PC-9 (cell line): ENCODE data around the gene TCAP. TPM values are rescaled to one million over a fixed set of nuclear protein-coding genes. Genes with fewer than 3 reads are reported as not detected.

Experiments
- BruUV-seq: library from RNA; stranded (reverse); fragments of 400-500 nt; replicated peaks from 2 replicates; lab custom pipeline; 2021; lab: Mats Ljungman, UMichigan
- CTCF ChIA-PET: fragments of 300-600 bp; sonication (Branson Sonifier 250); formaldehyde crosslinking; loops from one replicate; lab custom pipeline; 2022; ENCODE audit warnings: antibody characterized with exemption; lab: Charles Lee
- POLR2A ChIA-PET: fragments of 300-600 bp; sonication (Branson Sonifier 250); formaldehyde crosslinking; loops from one replicate; lab custom pipeline; 2022; ENCODE audit warnings: antibody characterized with exemption; ENCODE audit not compliant: unreplicated experiment; lab: Charles Lee
- DNase-seq, 2 experiments: peaks; one replicate each; pipeline versions ENCODE4 v3.0.0 to v3.0.0-alpha.2; 2015 to 2022; ENCODE audit warnings: mixed read lengths in 1 of 2
- H2AFZ ChIP-seq: fragments of 200-600 bp; sonication (generic); 2 replicates; pipeline ENCODE4 v1.8.1; 2017; ENCODE audit warnings: antibody characterized with exemption
- H3F3A ChIP-seq: fragments of 200-600 bp; sonication (generic); 2 replicates; pipeline ENCODE4 v1.8.1; 2017; ENCODE audit warnings: antibody characterized with exemption, mild to moderate bottlenecking, low read depth; ENCODE audit not compliant: insufficient read depth
- H3K27ac ChIP-seq: fragments of 200-600 bp; sonication (generic); 2 replicates; pipeline ENCODE4 v1.6.1; 2016; ENCODE audit warnings: mixed run types
- H3K27me3 ChIP-seq: fragments of 200-600 bp; sonication (generic); 2 replicates; pipeline ENCODE4 v1.6.1; 2016; ENCODE audit warnings: low read depth, mixed run types; ENCODE audit not compliant: insufficient read depth
- H3K36me3 ChIP-seq: fragments of 200-600 bp; sonication (generic); 2 replicates; pipeline ENCODE4 v1.6.1; 2016; ENCODE audit warnings: low read depth, mixed run types
- H3K4me1 ChIP-seq: fragments of 200-600 bp; sonication (generic); replicated peaks from 2 replicates; pipeline ENCODE4 v1.6.1; 2016; ENCODE audit warnings: mixed run types; ENCODE audit not compliant: insufficient read depth
- H3K4me2 ChIP-seq: fragments of 200-600 bp; sonication (generic); 2 replicates; pipeline ENCODE4 v1.6.1; 2017; ENCODE audit warnings: mixed run types
- H3K4me3 ChIP-seq: fragments of 200-600 bp; sonication (generic); 2 replicates; pipeline ENCODE4 v1.6.1; 2016; ENCODE audit warnings: mixed run types
- H3K79me2 ChIP-seq: fragments of 200-600 bp; sonication (generic); 2 replicates; pipeline ENCODE4 v1.6.1; 2017; ENCODE audit warnings: low read depth, mixed run types
- H3K9me2 ChIP-seq: fragments of 200-600 bp; sonication (generic); 2 replicates; pipeline ENCODE4 v1.8.1; 2017; ENCODE audit warnings: mild to moderate bottlenecking; ENCODE audit not compliant: insufficient read depth
- H3K9me3 ChIP-seq: fragments of 200-600 bp; sonication (generic); 2 replicates; pipeline ENCODE4 v1.8.1; 2016; ENCODE audit warnings: low read depth; ENCODE audit not compliant: insufficient read depth
- H4K20me1 ChIP-seq: fragments of 200-600 bp; sonication (generic); 2 replicates; pipeline ENCODE4 v1.8.1; 2017; ENCODE audit not compliant: insufficient read depth
- CTCF ChIP-seq: fragments of 200-600 bp; sonication (generic); conservative IDR thresholded peaks from 2 replicates; pipeline ENCODE4 v1.6.1; 2017; ENCODE audit warnings: mixed run types, antibody characterized with exemption, mild to moderate bottlenecking, moderate library complexity
- EZH2 ChIP-seq: fragments of 200-600 bp; sonication (generic); IDR thresholded peaks from 2 replicates; pipeline ENCODE4 v1.8.0; 2017; ENCODE audit warnings: antibody characterized with exemption, low read depth
- intact Hi-C: fragments of 100-400 bp; cut with micrococcal nuclease; formaldehyde crosslinking; loops from one replicate; pipeline ENCODE4 v1.10.0; 2022; ENCODE audit not compliant: unreplicated experiment
- total RNA-seq: library from RNA; stranded (reverse); gene quantifications from 2 replicates; pipeline ENCODE4 v1.2.3, GENCODE V29; 2021

The TCAP gene
- total RNA-seq, 1 experiment from 2014 or later: 1.6 TPM

- H3K4me1 ChIP-seq: peaks cover 65% of the 10 kb centered on the region
- no peak overlapping the region for H2AFZ ChIP-seq
- no peaks in the 10 kb centered on the region for H3K27me3 ChIP-seq
- peaks cover 49% of the 10 kb centered on the region for H3F3A ChIP-seq
- H3K36me3 ChIP-seq: no peaks in the 10 kb centered on the region
- H3K9me2 ChIP-seq: no peaks in the 10 kb centered on the region
- peaks cover 6% of the 10 kb centered on the region; the same call in 1 of the 2 replicates for H4K20me1 ChIP-seq
- no TSS peak for BruUV-seq
- no peaks in the 10 kb centered on the region for H3K9me3 ChIP-seq
- POLR2A ChIA-PET: interaction anchor here (0.5 kb wide), 1 partner anchor 20 kb away, joined by 3 read pairs; no protein-coding TSS in a partner anchor
- peaks cover 64% of the 10 kb centered on the region for H3K79me2 ChIP-seq
- H3K4me3 ChIP-seq: peak overlapping the region; percentile 71; the same call in 1 of the 2 replicates
- CTCF ChIA-PET: no interaction called here
- no peak for DNase-seq
- no peak for TF ChIP-seq CTCF
- TF ChIP-seq EZH2: no peak
- peak overlapping the region; percentile 51; the same call in 1 of the 2 replicates for H3K27ac ChIP-seq
- intact Hi-C loops: no loop called here
- H3K4me2 ChIP-seq: peak overlapping the region; percentile 73
Measured at GRCh38 chr17:39701784-39702422, 36.8 kb downstream of the TCAP start.

- peak in 1 of 2 experiments; percentile 71 for DNase-seq
- H3K4me2 ChIP-seq: peak overlapping the region; percentile 73
Measured at GRCh38 chr17:39702901-39703893, 38.0 kb downstream of the TCAP start.

More at GRCh38 chr17:39702901-39703893, 38.0 kb downstream of the TCAP start:
- H3K4me1 ChIP-seq: peaks cover 77% of the 10 kb centered on the region
- peaks cover 50% of the 10 kb centered on the region for H3F3A ChIP-seq
- no peaks in the 10 kb centered on the region for H3K9me3 ChIP-seq
- H3K4me3 ChIP-seq: 0 out of 2 replicates have a peak overlapping the region, but pooled peaks have one; percentile 10
- peaks cover 6% of the 10 kb centered on the region; the same call in 1 of the 2 replicates for H4K20me1 ChIP-seq
- H2AFZ ChIP-seq: no peak overlapping the region
- CTCF ChIA-PET: interaction anchor here (0.7 kb wide), 1 partner anchor 79 kb away, joined by 9 read pairs; no protein-coding TSS in a partner anchor
- POLR2A ChIA-PET: no interaction called here
- H3K79me2 ChIP-seq: peaks cover 77% of the 10 kb centered on the region
- H3K36me3 ChIP-seq: no peaks in the 10 kb centered on the region
- no peaks in the 10 kb centered on the region for H3K27me3 ChIP-seq
- intact Hi-C loops: no loop called here
- no TSS peak for BruUV-seq
- TF ChIP-seq CTCF: no peak
- no peak for TF ChIP-seq EZH2
- no peaks in the 10 kb centered on the region for H3K9me2 ChIP-seq
- H3K27ac ChIP-seq: peak overlapping the region; percentile 51
